ENCODE measurements around the gene AGMAT. TPM values are rescaled to one million over a fixed set of nuclear protein-coding genes. Genes with fewer than 3 reads are reported as not detected.

AGMAT gene
- total and polyA plus RNA-seq, 2 of the 4 experiments (the other 2 are of a cell fraction): 0.18 to 0.26 TPM

GRCh38 chr1:15624133-15624714, 39.4 kb upstream of the AGMAT start (continued):
- TF ChIP-seq RAD21 (IDR thresholded peaks at IDR 0.05; ENCODE audit: low read length): no peak
- TF ChIP-seq USF2 (IDR thresholded peaks at IDR 0.05; ENCODE audit: low read depth, low read length): no peak
- TF ChIP-seq POLR2A (IDR thresholded peaks at IDR 0.05; ENCODE audit: low read depth, low read length): no peak

GRCh38 chr1:15623435-15623834, 38.6 kb upstream of the AGMAT start:
- intact Hi-C loops (cut with micrococcal nuclease): no loop called here
- H4K8ac ChIP-seq (ENCODE audit: low read depth in 2 of 2, low read length in 2 of 2): no peak overlapping the region
- H3K18ac ChIP-seq (ENCODE audit: low read depth, low read length): no peak overlapping the region
- no peak overlapping the region for H3K9ac ChIP-seq (ENCODE audit: low read depth, low read length)
- no peak overlapping the region for H3K14ac ChIP-seq (replicated peaks; ENCODE audit: low read depth, low read length)
- no peak overlapping the region for H2AFZ ChIP-seq (replicated peaks; ENCODE audit: low read length, poor library complexity)
- dilution Hi-C loops (cut with HindIII; ENCODE audit: low sequenced_read_pairs, unreplicated experiment): no loop called here
- CTCF ChIA-PET: no interaction called here
- no peaks in the 10 kb centered on the region for H3K27me3 ChIP-seq (ENCODE audit: control insufficient read depth, insufficient read depth, low read length)
- H3K23ac ChIP-seq (ENCODE audit: low read depth, low read length): no peak overlapping the region
- H3K4me3 ChIP-seq (ENCODE audit: insufficient read depth, low read depth, low read length): no peak overlapping the region
- peaks cover 20% of the 10 kb centered on the region for H3K9me1 ChIP-seq (ENCODE audit: insufficient read depth, low read length)
- no peak overlapping the region for H3K4ac ChIP-seq (ENCODE audit: low read depth, low read length)
- no peak overlapping the region for H2AK9ac ChIP-seq (replicated peaks; ENCODE audit: low read depth, low read length, poor library complexity)
- BruUV-seq (replicated peaks): no TSS peak
- H2BK120ac ChIP-seq (ENCODE audit: low read depth, low read length): no peak overlapping the region
- H3K9me3 ChIP-seq (ENCODE audit: control insufficient read depth, insufficient read depth, low read length): no peaks in the 10 kb centered on the region
- no peak overlapping the region for H2BK15ac ChIP-seq (ENCODE audit: low read depth, low read length)
- WGBS, 2 experiments (ENCODE audit: extremely low coverage in 2 of 2, insufficient read length in 1 of 2): no CpG with 5 or more reads among the region's 6 CpGs
- in situ Hi-C loops (cut with MboI; ENCODE audit: low sequenced_read_pairs): no loop called here
- POLR2A ChIA-PET (ENCODE audit: unreplicated experiment): no interaction called here
- H3K4me1 ChIP-seq (ENCODE audit: control insufficient read depth, insufficient read depth, low read length): peaks cover 8% of the 10 kb centered on the region
- ATAC-seq (ENCODE audit: low read depth): no peak
- no peak for TF ChIP-seq MAZ (IDR thresholded peaks at IDR 0.05; ENCODE audit: borderline replicate concordance, low read depth, low read length)
- no peak for DNase-seq
- H3K27ac ChIP-seq (ENCODE audit: insufficient read depth, low read length): no peak overlapping the region
- no peak overlapping the region for H4K91ac ChIP-seq (ENCODE audit: insufficient read depth, low read depth, low read length)
- H3K36me3 ChIP-seq (ENCODE audit: control insufficient read depth, insufficient read depth, low read length): peaks cover 3% of the 10 kb centered on the region
- H3K56ac ChIP-seq (ENCODE audit: extremely low read depth, insufficient read depth, low read length): no peak overlapping the region
- H2BK20ac ChIP-seq (ENCODE audit: low read depth, low read length): no peak overlapping the region
- H4K5ac ChIP-seq (ENCODE audit: low read depth, low read length): no peak overlapping the region
- H4K20me1 ChIP-seq (ENCODE audit: insufficient read depth, low read length): peaks cover 38% of the 10 kb centered on the region
- H2BK5ac ChIP-seq (ENCODE audit: low read depth, low read length, poor library complexity, severe bottlenecking): no peak overlapping the region
- H3K4me2 ChIP-seq (ENCODE audit: low read depth, low read length): no peak overlapping the region
- H2AK5ac ChIP-seq (ENCODE audit: low read depth, low read length): no peak overlapping the region
- peaks cover 24 to 61% of the 10 kb centered on the region in 2 experiments; a peak in 3 of 4 replicates for H3K79me1 ChIP-seq (ENCODE audit: low read depth in 1 of 2, low read length in 2 of 2)

Data from IMR-90 (cell line).